HG03103 (cell line): ENCODE measurements around the gene GATD1.

Source experiments
- ATAC-seq: cut with Tn5 transposase; IDR thresholded peaks from one replicate; pipeline ENCODE4 v1.9.1; 2021; ENCODE audit warnings: low read depth; ENCODE audit not compliant: unreplicated experiment

The GATD1 gene

GRCh38 chr11:782264-783174 is 5.2 kb upstream of the GATD1 start:
- ATAC-seq = no peak

- no peak for ATAC-seq
Measured at GRCh38 chr11:779955-780532, 2.8 kb upstream of the GATD1 start.

DNA sequence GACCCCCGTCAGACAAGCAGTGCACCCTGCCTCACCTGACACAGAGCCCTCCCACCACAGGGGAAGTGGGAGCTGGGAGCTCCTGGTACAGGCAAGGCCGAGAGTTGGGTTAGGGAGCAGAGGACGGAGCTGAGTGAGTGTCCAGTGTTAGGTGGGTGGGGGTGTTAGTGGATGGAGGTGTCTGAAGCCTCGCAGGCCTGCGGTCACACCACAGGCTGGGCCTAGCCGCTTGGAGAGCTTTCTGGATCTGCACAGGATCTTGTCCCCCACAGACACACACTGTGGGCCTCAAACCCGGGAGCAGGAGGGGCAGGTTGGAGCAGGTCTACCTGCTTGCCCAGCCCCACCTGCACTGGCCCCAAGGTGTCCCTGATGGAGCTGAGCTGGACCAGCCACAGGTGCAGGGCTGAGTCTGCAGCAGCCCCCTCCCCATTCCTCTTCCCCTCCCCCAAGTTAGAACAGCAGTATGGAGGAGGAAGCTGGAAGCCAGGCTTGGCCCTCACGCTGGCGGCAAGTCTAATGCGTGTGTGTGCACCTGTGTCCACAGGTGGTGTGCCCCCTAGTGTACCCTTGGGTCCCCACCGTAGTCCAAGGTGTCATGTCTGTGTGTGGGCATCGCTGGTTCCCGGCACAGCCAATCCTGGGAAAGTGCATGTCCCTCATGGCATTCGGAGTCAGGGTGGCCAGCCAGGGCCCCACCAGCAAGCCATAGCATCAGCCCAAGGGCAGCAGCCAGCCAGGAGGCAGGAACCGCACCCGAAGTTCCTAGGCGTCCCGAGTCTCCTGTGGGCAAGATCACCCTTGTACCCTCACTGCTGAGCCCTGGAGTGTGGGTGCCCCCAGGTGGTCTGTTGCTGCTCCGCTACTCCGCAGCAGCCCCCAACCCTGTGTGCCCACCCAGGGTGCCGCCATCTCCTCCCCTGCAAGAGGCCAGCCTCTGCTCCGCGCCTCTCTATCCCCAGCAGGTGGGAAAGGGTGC is 2.0 kb upstream of the GATD1 start:
- ATAC-seq = no peak

- ATAC-seq = peak; percentile 26
Measured at GRCh38 chr11:776561-777287, 563 bp downstream of the GATD1 start.

DNA sequence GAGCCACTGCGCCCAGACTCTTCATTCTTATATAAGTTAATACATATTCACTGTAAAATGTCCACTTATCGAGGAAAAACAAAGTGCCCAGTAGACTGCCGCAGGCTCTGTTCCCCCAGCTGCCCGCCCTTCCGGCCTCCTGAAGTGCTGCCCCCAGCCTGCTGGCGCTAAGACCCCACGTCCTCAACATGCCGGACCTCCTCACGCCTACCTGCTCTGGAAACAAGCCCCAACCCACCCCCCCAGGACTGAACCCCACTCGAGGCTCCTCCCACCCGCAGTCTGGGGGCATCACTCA is 1.1 kb downstream of the GATD1 start:
- ATAC-seq = no peak

- ATAC-seq = no peak
Measured at GRCh38 chr11:774873-775592, 2.3 kb downstream of the GATD1 start.

GRCh38 chr11:773830-774229 is 3.5 kb downstream of the GATD1 start:
- ATAC-seq = no peak

DNA sequence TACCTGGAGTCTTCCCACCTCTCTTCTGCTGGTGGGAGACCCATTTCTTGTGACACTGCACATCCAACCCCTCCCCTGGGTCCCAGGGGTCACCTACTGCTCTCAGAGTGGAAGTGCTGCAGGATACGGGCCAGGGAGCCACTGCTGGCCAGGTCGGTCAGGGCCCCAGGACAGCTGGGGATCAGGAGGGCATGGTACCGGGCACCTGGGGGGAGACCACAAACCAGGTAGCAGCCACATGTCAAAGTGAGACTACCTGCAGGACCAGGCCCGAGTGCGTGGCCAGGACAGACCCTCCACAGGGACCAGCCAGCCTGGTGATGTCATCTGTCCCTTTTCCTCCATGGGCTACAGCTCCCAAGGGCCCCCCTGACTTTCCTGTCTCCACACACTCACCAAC is 3.9 kb downstream of the GATD1 start:
- no peak for ATAC-seq

GRCh38 chr11:772429-773390 is 4.6 kb downstream of the GATD1 start:
- ATAC-seq = no peak

DNA sequence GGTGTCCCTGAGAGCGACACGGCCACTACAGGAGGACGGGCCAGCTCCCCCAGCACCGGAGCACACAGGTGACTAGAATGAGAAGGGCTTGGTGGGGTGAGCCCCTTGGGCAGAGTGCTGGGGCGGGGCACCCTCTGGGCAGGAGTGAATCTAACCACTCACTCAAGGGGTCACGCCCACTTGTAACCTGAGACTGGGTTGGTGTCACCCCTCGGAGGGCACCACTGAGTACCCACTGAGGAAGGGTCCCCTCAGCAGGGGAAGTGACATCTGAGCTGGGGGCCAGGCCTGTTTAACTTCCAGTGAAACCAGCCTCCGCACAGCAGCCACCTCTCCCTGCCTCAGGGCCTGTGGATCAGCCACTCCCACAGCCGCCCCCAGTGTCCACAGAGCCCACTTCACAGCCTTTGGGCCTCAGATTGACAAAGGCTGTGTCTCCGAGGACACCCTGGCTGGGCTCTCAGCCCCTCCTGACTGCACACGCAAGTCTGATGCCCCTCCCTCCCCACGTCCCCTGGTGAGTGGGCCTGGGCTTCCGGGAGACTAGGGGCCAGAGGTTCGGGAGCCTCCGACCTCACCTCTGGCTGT is 5.6 kb downstream of the GATD1 start:
- ATAC-seq = no peak

DNA sequence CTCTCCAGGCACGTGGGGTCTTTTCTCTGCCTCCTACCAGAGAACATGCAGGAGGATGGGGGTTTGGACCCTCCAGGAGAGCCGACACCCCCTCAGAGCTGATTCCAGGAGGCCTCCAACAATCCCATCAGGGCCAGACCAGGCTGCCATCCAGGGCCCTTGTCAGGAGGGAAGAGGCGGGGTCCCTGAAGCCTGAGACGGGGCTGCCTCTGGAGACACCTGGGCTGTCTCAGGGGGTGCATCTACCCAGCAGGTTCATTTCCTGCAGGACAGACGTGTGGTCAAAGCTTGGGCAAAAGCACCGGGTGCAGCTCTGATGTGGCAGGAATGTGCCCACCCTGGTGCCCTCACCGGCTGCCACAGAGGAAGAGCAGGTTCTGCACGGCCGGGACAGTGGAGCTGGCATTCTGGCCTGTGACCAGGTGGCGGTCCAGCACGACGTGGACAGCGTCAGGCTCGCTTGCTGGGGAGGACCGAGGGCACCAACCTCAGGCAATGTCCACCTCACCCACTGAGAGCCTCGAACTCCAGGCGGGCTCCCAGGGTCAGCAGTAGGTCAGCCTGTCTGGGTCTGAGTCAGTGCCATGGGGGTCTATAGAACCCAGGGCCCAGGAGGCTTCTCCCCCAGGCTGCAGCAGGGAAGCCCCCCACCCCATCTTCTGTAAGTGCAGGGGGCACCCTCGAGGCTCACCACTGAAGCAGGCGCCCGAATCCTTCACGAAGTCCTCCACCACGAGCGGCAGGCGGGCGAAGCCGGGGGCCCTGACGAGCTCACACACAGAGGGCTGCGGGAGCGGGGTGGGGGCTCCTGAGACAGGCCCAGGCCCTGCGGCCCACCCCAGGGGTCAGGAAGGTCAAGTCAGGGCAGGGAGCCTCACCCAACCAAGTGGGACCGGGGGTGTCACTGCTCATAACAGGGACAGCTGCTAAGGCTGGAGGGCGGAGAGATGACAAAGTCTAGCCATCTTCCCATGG is 6.4 kb downstream of the GATD1 start:
- no peak for ATAC-seq

- no peak for ATAC-seq
Measured at GRCh38 chr11:769887-770641, 7.2 kb downstream of the GATD1 start.

GRCh38 chr11:767238-767637 is 10.0 kb downstream of the GATD1 start:
- no peak for ATAC-seq

- no peak for ATAC-seq
Measured at GRCh38 chr11:766936-767210, 10.4 kb downstream of the GATD1 start.

DNA sequence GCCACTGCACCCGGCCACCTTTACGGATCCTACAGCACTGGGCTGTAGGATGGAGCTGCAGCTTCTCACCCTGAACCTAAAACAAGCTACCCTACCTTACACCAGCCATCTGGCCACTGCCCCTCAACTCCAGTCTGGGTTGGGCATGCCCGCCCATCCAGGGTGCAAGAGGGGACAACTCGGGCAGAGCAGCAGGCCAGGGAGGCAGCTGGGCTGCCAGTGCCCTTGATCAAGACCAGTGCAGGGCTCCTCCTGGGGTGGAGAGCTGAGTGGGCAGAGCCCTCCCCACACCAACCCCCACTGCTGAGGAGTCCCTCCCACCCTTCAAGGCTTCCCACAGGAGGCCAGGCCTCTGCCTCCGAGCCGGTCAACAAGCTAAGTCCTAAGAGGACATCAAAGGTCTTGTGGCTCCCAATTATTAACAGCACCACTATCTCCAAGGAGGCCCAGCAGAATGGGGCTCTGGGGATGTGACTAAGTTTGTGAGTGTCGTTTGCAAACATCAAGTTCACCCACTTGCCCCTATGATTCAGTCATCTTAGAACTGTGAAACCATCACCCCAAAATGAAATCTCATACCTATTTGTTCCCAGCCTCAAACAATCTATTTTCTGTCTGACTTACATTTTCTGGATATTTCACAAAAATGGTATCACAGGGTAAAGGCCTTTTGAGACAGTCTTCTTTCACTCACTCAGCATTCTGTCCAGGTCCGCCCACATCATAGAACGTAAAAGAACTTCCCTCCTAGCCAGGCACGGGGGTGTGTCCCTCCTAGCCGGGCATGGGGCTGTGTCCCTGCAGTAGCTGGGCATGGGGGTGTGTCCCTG is 11.0 kb downstream of the GATD1 start:
- ATAC-seq = no peak

DNA sequence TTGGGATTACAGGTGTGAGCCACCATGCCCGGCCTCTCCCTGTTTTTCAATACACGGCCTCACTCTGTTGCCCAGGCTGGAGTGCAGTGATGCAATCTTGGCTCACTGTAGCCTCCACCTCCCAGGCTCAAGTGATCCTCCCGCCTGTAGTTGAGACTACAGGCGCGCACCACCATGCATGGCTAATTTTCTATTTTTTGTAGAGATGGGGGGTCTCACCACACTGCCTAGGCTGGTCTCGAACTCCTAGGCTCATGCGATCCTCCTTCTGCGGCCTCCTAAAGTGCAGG is 11.5 kb downstream of the GATD1 start:
- ATAC-seq = no peak
